Aorta (tissue), 5 donors: ENCODE results near the gene IFNE. TPM values are rescaled to one million over a fixed set of nuclear protein-coding genes. Genes with fewer than 3 reads are reported as not detected.
"Not testable (repeated sequence)": the region's sequence is repeated elsewhere in the genome, so short reads cannot be mapped to it uniquely, and the experiment has no call there.

Experiments used
- ATAC-seq: fragments of 200-7000 bp; cut with Tn5 transposase; one replicate; pipeline ENCODE4 v1.9.1; 2022; ENCODE audit warnings: moderate library complexity; ENCODE audit not compliant: low FRiP score
- DNase-seq, 2 donors: peaks; one replicate each; pipeline ENCODE4 v3.0.0-alpha.2; 2020
- H3K27ac ChIP-seq, 2 donors: one replicate each; pipeline ENCODE4 v1.5.1; 2013; ENCODE audit warnings: low read length in 2 of 2, mild to moderate bottlenecking in 2 of 2, moderate library complexity in 2 of 2, control low read depth in 1 of 2, inconsistent platforms in 1 of 2, low read depth in 1 of 2
- H3K27me3 ChIP-seq, 2 donors: one replicate each; pipeline ENCODE4 v1.6.1; 2013; ENCODE audit warnings: control low read depth in 1 of 2, low read length in 1 of 2, mild to moderate bottlenecking in 1 of 2, moderate library complexity in 1 of 2; ENCODE audit not compliant: insufficient read depth in 2 of 2, control insufficient read depth in 1 of 2
- H3K36me3 ChIP-seq, 2 donors: one replicate each; pipeline ENCODE4 v1.6.1; 2013; ENCODE audit warnings: control low read depth in 1 of 2, low read length in 1 of 2, mild to moderate bottlenecking in 1 of 2; ENCODE audit not compliant: insufficient read depth in 2 of 2, control insufficient read depth in 1 of 2
- H3K4me1 ChIP-seq, 2 donors: one replicate each; pipeline ENCODE4 v1.6.1; 2013; ENCODE audit warnings: low read length in 2 of 2, control low read depth in 1 of 2, mild to moderate bottlenecking in 1 of 2, moderate library complexity in 1 of 2; ENCODE audit not compliant: insufficient read depth in 2 of 2, control insufficient read depth in 1 of 2
- H3K4me3 ChIP-seq, 2 donors: one replicate each; pipeline ENCODE4 v1.5.1; 2013; ENCODE audit warnings: low read length in 2 of 2, control low read depth in 1 of 2, mild to moderate bottlenecking in 1 of 2
- H3K9me3 ChIP-seq: one replicate; pipeline ENCODE4 v1.6.1; 2013; ENCODE audit warnings: mild to moderate bottlenecking, low read length; ENCODE audit not compliant: control insufficient read depth
- WGBS, 2 donors: extraction: QIAGEN DNeasy Blood & Tissue Kit; methylation state at CpG; one replicate each; pipeline ENCODE4 v1.1.7; 2013; 5-methylcytosine and 5-hydroxymethylcytosine counted together
- intact Hi-C, 2 donors: fragments of 100-400 bp; cut with DNase I; formaldehyde crosslinking; loops; one replicate each; pipeline versions ENCODE4 v1.14.2 to v1.15.0; 2022
- microRNA-seq, 2 donors: library from miRNA; unstranded; fragments of <30 nt; microRNA quantifications; one replicate each; pipeline ENCODE4 v1.2.0, GENCODE V29; 2020
- polyA plus RNA-seq, 2 donors: library from polyadenylated mRNA; stranded (reverse); fragments of 200-250 nt; gene quantifications; one replicate each; pipeline ENCODE4 v1.2.3, GENCODE V29; 2013
- total RNA-seq, 2 donors: library from RNA; stranded (reverse); fragmentation: NEBNext Ultra II Directional; extraction: Animal tissue kit (Norgen Biotek cat#: 25700); gene quantifications; one replicate each; pipeline ENCODE4 v1.2.1, GENCODE V29; 2021
- donor health status: healthy with polysubstance abuse.
- donor health status: Bipolar disorder and iron deficiency.
- donor health status: DM: no; HTN: no; CAD: no.
- donor health status: DM: no; HTN: no; CAD: no.
- donor health status: DM: yes; HTN: yes; CAD: no.

IFNE gene
- total and polyA plus RNA-seq, 4 donors: not detected

DNA sequence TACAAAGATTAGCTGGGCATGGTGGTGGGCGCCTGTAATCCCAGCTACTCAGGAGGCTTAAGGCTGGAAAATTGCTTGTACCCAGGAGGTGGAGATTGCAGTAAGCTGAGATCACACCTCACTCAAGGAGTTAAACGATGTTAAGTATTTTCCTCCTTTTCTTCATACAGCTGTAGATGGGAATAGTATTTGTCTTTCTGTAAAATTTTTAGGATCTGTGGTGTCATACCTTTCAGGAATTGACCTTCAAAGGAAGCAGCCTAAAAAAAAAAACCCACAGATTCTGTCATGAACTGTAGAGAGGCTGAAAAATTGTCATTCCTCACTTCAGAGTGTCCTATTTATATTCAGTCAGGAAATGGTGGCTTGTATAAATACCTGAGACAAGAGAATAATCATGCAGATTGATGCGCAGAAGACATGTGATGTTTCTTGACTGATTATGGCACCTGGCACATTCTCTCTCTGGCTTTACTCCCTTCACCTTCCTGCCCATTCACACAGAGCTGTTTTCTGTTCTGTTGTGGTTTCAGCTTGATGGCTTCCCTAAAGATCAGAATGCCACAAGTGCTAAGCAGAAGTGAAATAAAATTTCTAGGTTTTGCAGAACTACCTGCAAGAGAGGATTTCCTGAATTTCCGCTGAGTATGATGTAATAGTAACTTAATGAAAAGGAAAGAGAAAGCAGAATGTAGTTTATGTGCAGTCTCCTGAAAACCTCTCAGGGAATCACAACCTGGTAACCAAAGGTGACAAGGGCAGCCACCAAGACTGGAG lies 38.1 kb downstream of the IFNE start:
- Histone ChIP-seq H3K36me3 (no peaks in the 10 kb centered on the region), H3K27ac (no peak overlapping the region), H3K4me1 (no peaks in the 10 kb centered on the region), H3K27me3 (no peaks in the 10 kb centered on the region), H3K9me3 (peaks cover 2% of the 10 kb centered on the region), H3K4me3 (no peak overlapping the region)
- intact Hi-C loops: no loop called here
- DNase-seq (no peak), ATAC-seq (no peak)
- 89 to 93% methylated on average over 4 of the region's 4 CpGs for WGBS, 2 donors

DNA sequence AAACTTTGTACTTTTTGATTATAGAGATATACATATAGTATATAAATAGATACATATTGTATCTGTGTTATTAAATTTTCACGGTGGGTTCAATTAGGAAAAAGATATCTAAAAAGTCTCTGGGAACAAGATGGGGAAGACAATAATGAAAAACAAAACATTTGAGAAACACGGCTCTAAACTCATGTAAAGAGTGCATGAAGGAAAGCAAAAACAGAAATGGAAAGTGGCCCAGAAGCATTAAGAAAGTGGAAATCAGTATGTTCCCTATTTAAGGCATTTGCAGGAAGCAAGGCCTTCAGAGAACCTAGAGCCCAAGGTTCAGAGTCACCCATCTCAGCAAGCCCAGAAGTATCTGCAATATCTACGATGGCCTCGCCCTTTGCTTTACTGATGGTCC lies 42.0 kb downstream of the IFNE start, which contains the start of gene IFNA1:
IFNA1 (plus strand) TSS at position 301 of the 400 bp plus-strand sequence; CDS start at position 370, 69 bp downstream.
- H3K4me1 ChIP-seq: no peaks in the 10 kb centered on the region
- H3K27ac ChIP-seq: no peak within 1 kb of the TSS
- 89% methylated on average over 4 of the region's 4 CpGs for WGBS, 2 donors
- no peaks in the 10 kb centered on the region for H3K27me3 ChIP-seq
- H3K9me3 ChIP-seq: peaks cover 2% of the 10 kb centered on the region
- H3K4me3 ChIP-seq: no peak within 1 kb of the TSS
- no peaks in the 10 kb centered on the region for H3K36me3 ChIP-seq
- DNase-seq (no peak), ATAC-seq (no peak)
- intact Hi-C loops: no loop called here

DNA sequence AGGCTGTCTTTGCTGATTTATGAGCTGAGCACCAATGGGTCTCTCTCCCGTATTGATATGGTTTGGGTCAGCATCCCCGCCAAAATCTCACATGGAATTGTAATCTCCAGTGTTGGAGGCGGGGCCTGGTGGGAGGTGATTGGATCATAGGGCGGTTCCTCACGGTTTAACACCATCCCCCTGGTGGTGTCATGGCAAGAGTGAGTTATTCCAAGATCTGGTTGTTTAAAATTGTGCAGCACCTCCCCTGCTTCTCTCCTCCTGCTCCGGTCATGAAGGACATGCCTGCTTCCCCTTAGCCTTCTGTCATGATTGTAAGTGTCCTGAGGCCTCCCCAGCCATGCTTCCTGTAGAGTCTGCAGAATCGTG lies 47.1 kb downstream of the IFNE start:
- DNase-seq, H3K4me3 ChIP-seq, H3K36me3 ChIP-seq, H3K4me1 ChIP-seq, intact Hi-C loops, H3K27me3 ChIP-seq, H3K27ac ChIP-seq, H3K9me3 ChIP-seq, ATAC-seq: not testable (repeated sequence)
- WGBS, 2 donors: 79 to 84% methylated on average over 7 of the region's 7 CpGs

DNA sequence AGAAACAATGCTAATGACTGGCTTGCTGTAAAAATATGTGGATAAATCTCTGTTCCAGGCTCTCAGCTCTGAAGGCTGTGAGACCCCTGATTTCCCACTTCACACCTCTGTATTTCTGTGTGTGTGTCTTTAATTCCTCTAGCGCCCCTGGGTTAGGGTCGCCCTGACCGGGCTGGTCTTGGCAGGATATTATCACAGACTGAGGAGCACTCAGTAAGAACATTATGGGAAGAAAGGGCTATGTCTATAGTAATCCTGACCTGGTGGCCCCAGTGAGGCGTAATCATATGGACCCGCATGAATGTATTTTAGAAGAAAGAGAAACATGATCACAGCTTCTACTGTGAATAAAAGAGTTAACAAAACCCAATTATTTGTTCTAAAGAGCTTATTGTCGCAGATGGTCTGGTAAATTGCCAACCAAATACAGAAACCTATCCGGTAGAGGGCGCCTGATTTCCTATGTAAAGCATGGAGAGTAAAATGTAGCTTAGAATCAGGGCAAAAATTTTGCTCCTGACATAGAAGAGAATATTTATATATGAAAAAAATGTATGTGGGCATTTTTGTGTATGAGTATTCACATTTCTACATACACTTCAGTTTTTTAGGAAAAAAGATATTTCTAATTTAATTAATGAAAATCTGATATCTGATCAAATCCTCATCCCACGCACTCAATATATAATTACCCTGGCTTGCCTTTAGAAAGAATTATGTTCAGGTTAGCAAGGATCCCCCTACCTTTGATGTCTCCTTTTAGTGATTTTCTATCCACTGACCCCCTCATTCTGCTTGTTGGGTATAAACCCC lies 47.7 kb downstream of the IFNE start:
- DNase-seq (no peak), ATAC-seq (no peak)
- 42 to 53% methylated on average over 9 of the region's 9 CpGs for WGBS, 2 donors
- Histone ChIP-seq H3K27ac (no peak overlapping the region), H3K4me1 (no peaks in the 10 kb centered on the region), H3K4me3 (no peak overlapping the region), H3K9me3 (peaks cover 1% of the 10 kb centered on the region), H3K27me3 (no peaks in the 10 kb centered on the region), H3K36me3 (no peaks in the 10 kb centered on the region)
- intact Hi-C loops: no loop called here

DNA sequence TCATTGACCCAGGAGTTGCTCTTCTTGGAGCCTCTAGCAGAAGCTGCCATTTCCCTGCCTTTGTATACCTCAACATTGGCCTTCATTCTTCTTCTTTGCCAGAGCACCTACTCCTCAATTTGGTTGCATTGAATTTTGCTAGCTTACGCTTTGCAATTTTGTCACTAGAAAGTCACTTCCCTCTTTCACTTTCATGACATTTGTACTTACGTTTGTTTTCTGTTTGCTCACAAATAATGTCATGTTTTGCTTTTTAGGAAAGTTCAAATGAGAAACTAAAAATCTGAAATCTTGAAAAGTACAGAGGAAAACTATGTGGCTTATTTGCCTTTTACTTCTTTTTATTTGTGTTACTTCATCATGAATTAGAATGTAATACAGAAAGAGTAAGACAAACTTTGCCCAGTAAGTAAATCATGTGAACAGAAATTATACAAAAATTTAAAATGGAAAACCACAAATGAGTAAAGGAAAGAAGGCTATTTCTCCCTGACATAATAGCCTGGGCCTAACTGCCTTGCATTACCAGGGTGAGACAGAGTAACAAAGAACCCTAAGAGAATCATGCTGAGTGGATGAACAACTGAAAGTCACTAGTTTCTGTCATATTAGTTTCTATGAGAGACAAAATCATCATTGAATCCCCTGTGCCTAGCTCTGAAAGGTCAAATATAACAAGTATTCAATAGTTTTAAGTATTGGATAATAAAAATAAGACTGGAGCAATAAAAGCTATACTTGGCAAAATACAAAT lies 49.3 kb downstream of the IFNE start:
- WGBS, 2 donors: 87 to 91% methylated on average over 2 of the region's 2 CpGs
- H3K27ac ChIP-seq: no peak overlapping the region

More for the DNA sequence above, 49.3 kb downstream of the IFNE start:
- intact Hi-C loops: no loop called here
- Histone ChIP-seq H3K9me3 (peaks cover 1% of the 10 kb centered on the region), H3K4me1 (no peaks in the 10 kb centered on the region), H3K4me3 (no peak overlapping the region), H3K36me3 (no peaks in the 10 kb centered on the region), H3K27me3 (no peaks in the 10 kb centered on the region)
- DNase-seq (no peak), ATAC-seq (no peak)

Small RNAs within 50 kb of the gene (microRNA-seq; reads per million reads assigned to microRNA genes)
- 70.9 to 116 reads per million in 2 donors for gene MIR31

Other genes with a start within 250 kb of the IFNE start
- not detected for gene IFNA14, start 242.3 kb downstream of the IFNE start, total RNA-seq
- not detected for gene IFNA14, start 242.3 kb downstream of the IFNE start, polyA plus RNA-seq
- under 1 TPM; 0.39 to 0.84 TPM for gene IFNA5, start 177.0 kb downstream of the IFNE start, total RNA-seq
- gene IFNA5, start 177.0 kb downstream of the IFNE start, polyA plus RNA-seq: under 1 TPM in 1 of 2 donors, not detected in 1; 0.20 TPM
- 10 to 100 TPM; 23.3 to 24.1 TPM for gene KLHL9, start 146.9 kb downstream of the IFNE start, total RNA-seq
- gene KLHL9, start 146.9 kb downstream of the IFNE start, polyA plus RNA-seq: 1 to 10 TPM; 7.3 to 9.6 TPM
- not detected for gene IFNA6, start 131.4 kb downstream of the IFNE start, total RNA-seq
- gene IFNA6, start 131.4 kb downstream of the IFNE start, polyA plus RNA-seq: not detected
- gene IFNA13, start 114.3 kb downstream of the IFNE start, total RNA-seq: not detected
- not detected for gene IFNA13, start 114.3 kb downstream of the IFNE start, polyA plus RNA-seq
- gene IFNA2, start 96.9 kb downstream of the IFNE start, total RNA-seq: not detected
- not detected for gene IFNA2, start 96.9 kb downstream of the IFNE start, polyA plus RNA-seq
- not detected for gene IFNA8, start 73.2 kb downstream of the IFNE start, total RNA-seq
- gene IFNA8, start 73.2 kb downstream of the IFNE start, polyA plus RNA-seq: not detected
- gene IFNA1, start 41.9 kb downstream of the IFNE start, total RNA-seq: not detected
- gene IFNA1, start 41.9 kb downstream of the IFNE start, polyA plus RNA-seq: not detected